ENCODE results near the gene HOXB5.

- TF ChIP-seq, protein P1, sequence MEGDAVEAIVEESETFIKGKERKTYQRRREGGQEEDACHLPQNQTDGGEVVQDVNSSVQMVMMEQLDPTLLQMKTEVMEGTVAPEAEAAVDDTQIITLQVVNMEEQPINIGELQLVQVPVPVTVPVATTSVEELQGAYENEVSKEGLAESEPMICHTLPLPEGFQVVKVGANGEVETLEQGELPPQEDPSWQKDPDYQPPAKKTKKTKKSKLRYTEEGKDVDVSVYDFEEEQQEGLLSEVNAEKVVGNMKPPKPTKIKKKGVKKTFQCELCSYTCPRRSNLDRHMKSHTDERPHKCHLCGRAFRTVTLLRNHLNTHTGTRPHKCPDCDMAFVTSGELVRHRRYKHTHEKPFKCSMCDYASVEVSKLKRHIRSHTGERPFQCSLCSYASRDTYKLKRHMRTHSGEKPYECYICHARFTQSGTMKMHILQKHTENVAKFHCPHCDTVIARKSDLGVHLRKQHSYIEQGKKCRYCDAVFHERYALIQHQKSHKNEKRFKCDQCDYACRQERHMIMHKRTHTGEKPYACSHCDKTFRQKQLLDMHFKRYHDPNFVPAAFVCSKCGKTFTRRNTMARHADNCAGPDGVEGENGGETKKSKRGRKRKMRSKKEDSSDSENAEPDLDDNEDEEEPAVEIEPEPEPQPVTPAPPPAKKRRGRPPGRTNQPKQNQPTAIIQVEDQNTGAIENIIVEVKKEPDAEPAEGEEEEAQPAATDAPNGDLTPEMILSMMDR (IDR thresholded peaks at IDR 0.05; ENCODE audit: poor library complexity), result no peak
- TF ChIP-seq EZH2 (IDR thresholded peaks at IDR 0.05; ENCODE audit: borderline replicate concordance), result peak; percentile 21
Observed at GRCh38 chr17:48541577-48542113, 51.9 kb downstream of the HOXB5 start.
